ENCODE measurements around the gene OR8S1.
"Not testable (repeated sequence)": the region's sequence is repeated elsewhere in the genome, so short reads cannot be mapped to it uniquely, and the experiment has no call there.

The OR8S1 gene

DNA sequence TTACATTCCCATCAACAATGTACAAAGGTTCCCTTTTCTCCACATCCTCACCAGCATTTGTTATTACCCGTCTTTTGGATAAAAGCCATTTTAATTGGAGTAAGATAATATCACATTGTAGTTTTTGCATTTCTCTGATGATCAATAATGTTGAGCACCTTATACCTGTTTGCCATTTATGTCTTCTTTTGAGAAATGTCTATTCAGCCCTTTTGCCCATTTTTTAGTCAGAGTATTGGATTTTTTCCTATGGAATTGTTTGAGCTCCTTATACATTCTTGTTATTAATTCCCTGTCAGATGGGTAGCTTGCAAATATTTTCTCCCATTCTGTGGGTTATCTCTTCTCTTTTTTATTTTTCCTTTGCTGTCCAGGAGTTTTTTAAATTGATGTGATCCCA, 10.7 kb upstream of the OR8S1 start:
- no peak overlapping the region for H3K4me2 ChIP-seq (ENCODE audit: low read depth, low read length, poor library complexity, severe bottlenecking)
- no peaks in the 10 kb centered on the region for H4K20me1 ChIP-seq (ENCODE audit: insufficient read depth, low read length, poor library complexity, severe bottlenecking)
- peaks cover 10% of the 10 kb centered on the region; the same call in 1 of the 2 replicates for H3K9me3 ChIP-seq (ENCODE audit: insufficient read depth, low read depth, low read length)
- no peak overlapping the region for H3K4me3 ChIP-seq (ENCODE audit: low read length, poor library complexity, severe bottlenecking)
- H3K9ac ChIP-seq (ENCODE audit: low read depth, low read length, poor library complexity, severe bottlenecking) = no peak overlapping the region
- H3K27me3 ChIP-seq (ENCODE audit: insufficient read depth, low read length, poor library complexity, severe bottlenecking) = no peaks in the 10 kb centered on the region
- H2AFZ ChIP-seq (ENCODE audit: low read length) = no peak overlapping the region
- H3K36me3 ChIP-seq (ENCODE audit: insufficient read depth, low read length) = no peaks in the 10 kb centered on the region
- TF ChIP-seq, protein P1, sequence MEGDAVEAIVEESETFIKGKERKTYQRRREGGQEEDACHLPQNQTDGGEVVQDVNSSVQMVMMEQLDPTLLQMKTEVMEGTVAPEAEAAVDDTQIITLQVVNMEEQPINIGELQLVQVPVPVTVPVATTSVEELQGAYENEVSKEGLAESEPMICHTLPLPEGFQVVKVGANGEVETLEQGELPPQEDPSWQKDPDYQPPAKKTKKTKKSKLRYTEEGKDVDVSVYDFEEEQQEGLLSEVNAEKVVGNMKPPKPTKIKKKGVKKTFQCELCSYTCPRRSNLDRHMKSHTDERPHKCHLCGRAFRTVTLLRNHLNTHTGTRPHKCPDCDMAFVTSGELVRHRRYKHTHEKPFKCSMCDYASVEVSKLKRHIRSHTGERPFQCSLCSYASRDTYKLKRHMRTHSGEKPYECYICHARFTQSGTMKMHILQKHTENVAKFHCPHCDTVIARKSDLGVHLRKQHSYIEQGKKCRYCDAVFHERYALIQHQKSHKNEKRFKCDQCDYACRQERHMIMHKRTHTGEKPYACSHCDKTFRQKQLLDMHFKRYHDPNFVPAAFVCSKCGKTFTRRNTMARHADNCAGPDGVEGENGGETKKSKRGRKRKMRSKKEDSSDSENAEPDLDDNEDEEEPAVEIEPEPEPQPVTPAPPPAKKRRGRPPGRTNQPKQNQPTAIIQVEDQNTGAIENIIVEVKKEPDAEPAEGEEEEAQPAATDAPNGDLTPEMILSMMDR (conservative IDR thresholded peaks at IDR 0.05; ENCODE audit: low read length) = no peak
- no peak for TF ChIP-seq EZH2phosphoT487 (IDR thresholded peaks at IDR 0.05; ENCODE audit: borderline replicate concordance)
- H3K79me2 ChIP-seq (ENCODE audit: insufficient read depth, low read length) = no peaks in the 10 kb centered on the region
- no peaks in the 10 kb centered on the region for H3K9me2 ChIP-seq (replicated peaks; ENCODE audit: low read depth, low read length)
- no peaks in the 10 kb centered on the region for H3F3A ChIP-seq (ENCODE audit: low read depth)
- H3K4me1 ChIP-seq (ENCODE audit: insufficient read depth, low read length, poor library complexity, severe bottlenecking) = no peaks in the 10 kb centered on the region

DNA sequence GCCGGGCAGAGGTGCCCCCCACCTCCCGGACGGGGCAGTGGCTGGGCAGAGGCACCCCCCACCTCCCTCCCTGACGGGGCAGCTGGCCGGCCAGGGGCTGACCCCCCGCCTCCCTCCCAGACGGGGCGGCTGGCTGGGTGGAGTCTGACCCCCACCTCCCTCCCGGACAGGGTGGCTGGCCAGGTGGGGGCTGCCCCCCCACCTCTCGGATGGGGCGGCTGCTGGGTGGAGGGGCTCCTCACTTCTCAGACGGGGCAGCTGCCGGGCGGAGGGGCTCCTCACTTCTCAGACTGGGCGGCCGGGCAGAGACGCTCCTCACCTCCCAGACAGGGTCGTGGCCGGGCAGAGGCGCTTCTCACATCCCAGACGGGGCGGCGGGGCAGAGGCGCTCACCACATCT, 5.1 kb upstream of the OR8S1 start:
- H3K9me3 ChIP-seq (ENCODE audit: insufficient read depth, low read depth, low read length); H3K4me2 ChIP-seq (ENCODE audit: low read depth, low read length, poor library complexity, severe bottlenecking); H3K4me3 ChIP-seq (ENCODE audit: low read length, poor library complexity, severe bottlenecking); H3K9ac ChIP-seq (ENCODE audit: low read depth, low read length, poor library complexity, severe bottlenecking); H3K4me1 ChIP-seq (ENCODE audit: insufficient read depth, low read length, poor library complexity, severe bottlenecking); H2AFZ ChIP-seq (ENCODE audit: low read length); H3F3A ChIP-seq (ENCODE audit: low read depth); H3K27me3 ChIP-seq (ENCODE audit: insufficient read depth, low read length, poor library complexity, severe bottlenecking); H4K20me1 ChIP-seq (ENCODE audit: insufficient read depth, low read length, poor library complexity, severe bottlenecking); H3K79me2 ChIP-seq (ENCODE audit: insufficient read depth, low read length); H3K36me3 ChIP-seq (ENCODE audit: insufficient read depth, low read length); H3K9me2 ChIP-seq (replicated peaks; ENCODE audit: low read depth, low read length): not testable (repeated sequence)

DNA sequence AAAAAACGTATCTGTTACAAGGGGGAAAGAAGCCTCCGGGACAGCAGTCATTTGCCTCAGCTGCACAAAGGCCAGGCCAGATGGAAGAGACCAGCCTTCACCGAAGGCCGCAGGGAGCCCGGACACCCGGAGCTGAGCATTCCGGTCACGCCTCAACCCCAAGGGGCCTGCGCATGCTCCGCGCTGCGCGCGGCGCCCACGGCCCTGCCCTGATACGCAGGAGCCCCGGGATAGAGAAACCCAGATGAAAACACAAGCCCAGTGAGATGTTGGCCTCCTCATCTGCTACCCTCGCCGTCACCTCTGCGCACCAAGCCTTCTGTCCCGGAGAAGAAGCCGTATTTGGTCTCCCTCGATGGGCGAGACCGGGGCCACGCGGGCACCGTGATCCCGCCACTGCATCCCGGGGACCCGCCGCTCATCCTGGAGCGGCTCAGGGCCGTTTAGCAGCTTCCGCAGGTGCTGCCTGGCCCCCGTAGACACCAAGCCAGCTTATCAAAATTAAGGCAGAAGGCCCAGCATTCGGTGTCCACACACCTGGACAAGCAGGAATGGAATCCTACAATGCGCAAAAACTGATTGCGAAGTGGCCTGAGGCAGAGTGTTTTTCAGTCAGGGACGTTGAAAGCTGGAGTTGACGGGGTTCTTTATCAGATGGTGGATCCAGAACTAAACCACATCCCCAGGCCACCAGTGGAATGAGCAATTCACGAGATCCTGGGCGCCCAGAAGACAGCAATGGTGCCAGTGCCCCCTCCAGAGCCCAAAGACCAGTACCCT, 2.6 kb downstream of the OR8S1 start:
- H3F3A ChIP-seq (ENCODE audit: low read depth) = no peaks in the 10 kb centered on the region
- no peaks in the 10 kb centered on the region for H3K36me3 ChIP-seq (ENCODE audit: insufficient read depth, low read length)
- no peak overlapping the region for H3K4me2 ChIP-seq (ENCODE audit: low read depth, low read length, poor library complexity, severe bottlenecking)
- no peak overlapping the region for H3K4me3 ChIP-seq (ENCODE audit: low read length, poor library complexity, severe bottlenecking)
- TF ChIP-seq EZH2phosphoT487 (IDR thresholded peaks at IDR 0.05; ENCODE audit: borderline replicate concordance) = no peak
- TF ChIP-seq, protein P1 (conservative IDR thresholded peaks at IDR 0.05; ENCODE audit: low read length) = no peak
- H2AFZ ChIP-seq (ENCODE audit: low read length) = no peak overlapping the region
- H4K20me1 ChIP-seq (ENCODE audit: insufficient read depth, low read length, poor library complexity, severe bottlenecking) = no peaks in the 10 kb centered on the region
- H3K9me3 ChIP-seq (ENCODE audit: insufficient read depth, low read depth, low read length) = no peaks in the 10 kb centered on the region
- H3K79me2 ChIP-seq (ENCODE audit: insufficient read depth, low read length) = no peaks in the 10 kb centered on the region
- no peak overlapping the region for H3K9ac ChIP-seq (ENCODE audit: low read depth, low read length, poor library complexity, severe bottlenecking)
- peaks cover 10% of the 10 kb centered on the region for H3K27me3 ChIP-seq (ENCODE audit: insufficient read depth, low read length, poor library complexity, severe bottlenecking)
- H3K9me2 ChIP-seq (replicated peaks; ENCODE audit: low read depth, low read length) = no peaks in the 10 kb centered on the region
- no peaks in the 10 kb centered on the region for H3K4me1 ChIP-seq (ENCODE audit: insufficient read depth, low read length, poor library complexity, severe bottlenecking)

DNA sequence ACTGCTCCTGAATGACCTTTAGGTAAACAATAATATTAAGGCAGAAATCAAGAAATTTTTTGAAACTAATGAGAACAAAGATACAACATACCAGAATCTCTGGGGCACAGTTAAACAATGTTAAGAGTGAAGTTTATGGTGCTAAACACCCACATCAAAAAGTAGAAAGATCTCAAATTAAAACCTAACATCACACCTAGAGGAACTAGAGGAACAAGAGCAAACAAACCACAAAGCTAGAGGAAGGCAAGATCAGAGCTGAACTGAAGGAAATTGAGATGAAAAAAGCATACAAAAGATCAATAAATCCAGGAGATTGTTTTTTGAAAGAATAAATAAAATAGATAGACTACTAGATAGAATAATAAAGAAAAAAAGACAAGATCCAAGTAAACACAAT, 7.2 kb downstream of the OR8S1 start:
- Histone ChIP-seq H3K9me3 (ENCODE audit: insufficient read depth, low read depth, low read length) (no peaks in the 10 kb centered on the region), H3K79me2 (ENCODE audit: insufficient read depth, low read length) (no peaks in the 10 kb centered on the region), H3K36me3 (ENCODE audit: insufficient read depth, low read length) (no peaks in the 10 kb centered on the region), H3K27me3 (ENCODE audit: insufficient read depth, low read length, poor library complexity, severe bottlenecking) (peaks cover 4% of the 10 kb centered on the region), H3K9ac (ENCODE audit: low read depth, low read length, poor library complexity, severe bottlenecking) (no peak overlapping the region), H3K4me3 (ENCODE audit: low read length, poor library complexity, severe bottlenecking) (no peak overlapping the region), H2AFZ (ENCODE audit: low read length) (no peak overlapping the region), H3K9me2 (replicated peaks; ENCODE audit: low read depth, low read length) (no peaks in the 10 kb centered on the region), H3K4me1 (ENCODE audit: insufficient read depth, low read length, poor library complexity, severe bottlenecking) (no peaks in the 10 kb centered on the region), H3K4me2 (ENCODE audit: low read depth, low read length, poor library complexity, severe bottlenecking) (no peak overlapping the region), H4K20me1 (ENCODE audit: insufficient read depth, low read length, poor library complexity, severe bottlenecking) (no peaks in the 10 kb centered on the region), H3F3A (ENCODE audit: low read depth) (no peaks in the 10 kb centered on the region)
- TF ChIP-seq, protein P1 (conservative IDR thresholded peaks at IDR 0.05; ENCODE audit: low read length) = no peak
- no peak for TF ChIP-seq EZH2phosphoT487 (IDR thresholded peaks at IDR 0.05; ENCODE audit: borderline replicate concordance)
